IMR-90 (cell line): Measurements from ENCODE around the gene ERBB4. TPM values are rescaled to one million over a fixed set of nuclear protein-coding genes. Genes with fewer than 3 reads are reported as not detected.

Source experiments
- ATAC-seq: fragments of 200-7000 bp; cut with Tn5 transposase; 2 replicates; pipeline ENCODE4 v1.9.1; 2020; ENCODE audit warnings: low read depth, mild to moderate bottlenecking, moderate library complexity
- BruUV-seq: library from RNA; stranded (reverse); fragments of 400-500 nt; replicated peaks from 2 replicates; lab custom pipeline; 2021; lab: Mats Ljungman, UMichigan
- CTCF ChIA-PET: fragments of 300-600 bp; formaldehyde crosslinking; extraction: SDS; loops from one replicate; lab custom pipeline; 2021; ENCODE audit warnings: antibody characterized with exemption; lab: Yijun Ruan, JAX
- POLR2A ChIA-PET: fragments of 300-600 bp; sonication (Branson Sonifier 250); formaldehyde crosslinking; loops from one replicate; lab custom pipeline; 2022; ENCODE audit warnings: antibody characterized with exemption; ENCODE audit not compliant: unreplicated experiment; lab: Charles Lee
- DNase-seq: peaks from one replicate; pipeline ENCODE4 v3.0.0; 2013
- H2AFZ ChIP-seq: replicated peaks from 2 replicates; pipeline ENCODE3; 2013; ENCODE audit warnings: low read length, mild to moderate bottlenecking; ENCODE audit not compliant: poor library complexity
- H2AK5ac ChIP-seq: 2 replicates; pipeline ENCODE4 v1.6.1; 2013; ENCODE audit warnings: low read depth, low read length, inconsistent platforms
- H2AK9ac ChIP-seq: replicated peaks from 2 replicates; pipeline ENCODE3; 2013; ENCODE audit warnings: mild to moderate bottlenecking, low read depth, low read length, moderate library complexity; ENCODE audit not compliant: poor library complexity
- H2BK120ac ChIP-seq: 2 replicates; pipeline ENCODE4 v1.6.1; 2013; ENCODE audit warnings: low read depth, low read length, inconsistent platforms
- H2BK15ac ChIP-seq: 3 replicates; pipeline ENCODE4 v1.6.1; 2013; ENCODE audit warnings: low read depth, low read length, inconsistent platforms
- H2BK20ac ChIP-seq: 2 replicates; pipeline ENCODE4 v1.6.1; 2013; ENCODE audit warnings: low read depth, mild to moderate bottlenecking, inconsistent platforms, low read length, moderate library complexity
- H2BK5ac ChIP-seq: 2 replicates; pipeline ENCODE4 v1.6.1; 2013; ENCODE audit warnings: mild to moderate bottlenecking, low read depth, low read length, inconsistent platforms; ENCODE audit not compliant: poor library complexity, severe bottlenecking
- H3K14ac ChIP-seq: replicated peaks from 2 replicates; pipeline ENCODE4 v1.6.1; 2013; ENCODE audit warnings: low read depth, low read length, inconsistent platforms
- H3K18ac ChIP-seq: 2 replicates; pipeline ENCODE4 v1.6.1; 2013; ENCODE audit warnings: low read depth, low read length, control low read depth
- H3K23ac ChIP-seq: 2 replicates; pipeline ENCODE4 v1.6.1; 2013; ENCODE audit warnings: low read depth, low read length, inconsistent platforms
- H3K27ac ChIP-seq: 2 replicates; pipeline ENCODE4 v1.5.1; 2013; ENCODE audit warnings: mild to moderate bottlenecking, control low read depth, low read length; ENCODE audit not compliant: insufficient read depth
- H3K27me3 ChIP-seq: 2 replicates; pipeline ENCODE4 v1.6.1; 2013; ENCODE audit warnings: low read length; ENCODE audit not compliant: control insufficient read depth, insufficient read depth
- H3K36me3 ChIP-seq: 2 replicates; pipeline ENCODE4 v1.6.1; 2013; ENCODE audit warnings: low read length, mixed read lengths; ENCODE audit not compliant: control insufficient read depth, insufficient read depth
- H3K4ac ChIP-seq: 2 replicates; pipeline ENCODE4 v1.6.1; 2013; ENCODE audit warnings: low read depth, low read length, inconsistent platforms
- H3K4me1 ChIP-seq: 2 replicates; pipeline ENCODE4 v1.6.1; 2013; ENCODE audit warnings: low read length, mixed read lengths; ENCODE audit not compliant: control insufficient read depth, insufficient read depth
- H3K4me2 ChIP-seq: 2 replicates; pipeline ENCODE4 v1.6.1; 2013; ENCODE audit warnings: low read depth, mild to moderate bottlenecking, control low read depth, low read length, moderate library complexity
- H3K4me3 ChIP-seq: 2 replicates; pipeline ENCODE4 v1.5.1; 2013; ENCODE audit warnings: low read depth, mild to moderate bottlenecking, control low read depth, low read length, moderate library complexity; ENCODE audit not compliant: insufficient read depth
- H3K56ac ChIP-seq: 2 replicates; pipeline ENCODE4 v1.6.1; 2013; ENCODE audit warnings: low read length, inconsistent platforms; ENCODE audit not compliant: insufficient read depth; ENCODE audit errors: extremely low read depth
- H3K79me1 ChIP-seq, 2 experiments: 2 replicates each; pipeline ENCODE4 v1.6.1; 2013; ENCODE audit warnings: low read length in 2 of 2, inconsistent platforms in 1 of 2, low read depth in 1 of 2
- H3K9ac ChIP-seq: 2 replicates; pipeline ENCODE4 v1.6.1; 2013; ENCODE audit warnings: low read depth, low read length, control low read depth
- H3K9me1 ChIP-seq: 2 replicates; pipeline ENCODE4 v1.6.1; 2013; ENCODE audit warnings: low read length, inconsistent platforms; ENCODE audit not compliant: insufficient read depth
- H3K9me3 ChIP-seq: 2 replicates; pipeline ENCODE4 v1.6.1; 2013; ENCODE audit warnings: low read length; ENCODE audit not compliant: control insufficient read depth, insufficient read depth
- H4K20me1 ChIP-seq: 2 replicates; pipeline ENCODE4 v1.6.1; 2013; ENCODE audit warnings: low read length, inconsistent platforms; ENCODE audit not compliant: insufficient read depth
- H4K5ac ChIP-seq: 2 replicates; pipeline ENCODE4 v1.6.1; 2013; ENCODE audit warnings: mild to moderate bottlenecking, low read depth, low read length, control low read depth
- H4K8ac ChIP-seq, 2 experiments: 2 replicates each; pipeline ENCODE4 v1.6.1; 2013; ENCODE audit warnings: low read depth in 2 of 2, low read length in 2 of 2, control low read depth in 1 of 2, inconsistent platforms in 1 of 2
- H4K91ac ChIP-seq: 2 replicates; pipeline ENCODE4 v1.6.1; 2013; ENCODE audit warnings: low read depth, low read length, inconsistent platforms; ENCODE audit not compliant: insufficient read depth
- BHLHE40 ChIP-seq: fragments of 150-350 bp; IDR thresholded peaks from 2 replicates; pipeline ENCODE4 v1.6.1; 2016; ENCODE audit warnings: mild to moderate bottlenecking, low read depth, low read length
- CEBPB ChIP-seq: IDR thresholded peaks from 2 replicates; pipeline ENCODE4 v1.6.1; 2012; ENCODE audit warnings: low read depth, low read length, improper control_type of control experiment
- CTCF ChIP-seq: conservative IDR thresholded peaks from 2 replicates; pipeline ENCODE4 v1.5.1; 2012; ENCODE audit warnings: mild to moderate bottlenecking, low read depth, low read length, improper control_type of control experiment
- MAZ ChIP-seq: IDR thresholded peaks from 2 replicates; pipeline ENCODE4 v1.6.1; 2012; ENCODE audit warnings: low read depth, mild to moderate bottlenecking, low read length, improper control_type of control experiment, moderate library complexity, borderline replicate concordance
- NFE2L2 ChIP-seq: fragments of 150-350 bp; IDR thresholded peaks from 2 replicates; pipeline ENCODE4 v1.6.1; 2016; ENCODE audit warnings: low read depth, mild to moderate bottlenecking, low read length
- RFX5 ChIP-seq: IDR thresholded peaks from 2 replicates; pipeline ENCODE4 v1.8.0; 2012; ENCODE audit warnings: low read depth, mild to moderate bottlenecking, low read length, moderate library complexity
- SMC3 ChIP-seq: fragments of 150-350 bp; IDR thresholded peaks from 2 replicates; pipeline ENCODE4 v1.6.1; 2016; ENCODE audit warnings: low read depth, mild to moderate bottlenecking, antibody characterized with exemption, low read length, moderate library complexity
- dilution Hi-C: fragments of 300-500 bp; cut with HindIII; formaldehyde crosslinking; loops from one replicate; pipeline ENCODE4 v1.14.3; 2018; ENCODE audit warnings: low sequenced_read_pairs; ENCODE audit not compliant: unreplicated experiment
- in situ Hi-C: fragments of 300-500 bp; cut with MboI; formaldehyde crosslinking; loops from 3 replicates; pipeline ENCODE4 v1.14.3; 2019; ENCODE audit warnings: low sequenced_read_pairs, inconsistent platforms, mixed read lengths
- intact Hi-C: fragments of 100-400 bp; cut with micrococcal nuclease; formaldehyde crosslinking; loops from 2 replicates; pipeline ENCODE4 v1.10.0; 2022
- polyA plus RNA-seq, 3 experiments: library from polyadenylated mRNA; depleted of rRNA; stranded (reverse); fragments of >200 nt; gene quantifications; 2 replicates each; pipeline ENCODE4 v1.2.3, GENCODE V29; 2012; ENCODE audit warnings: low replicate concordance in 1 of 3
- total RNA-seq: library from RNA; depleted of rRNA; stranded (reverse); fragments of >200 nt; gene quantifications from 2 replicates; pipeline ENCODE4 v1.2.3, GENCODE V29; 2012

Gene ERBB4
- total and polyA plus RNA-seq, 2 of the 4 experiments (the other 2 are of a cell fraction) = not detected

GRCh38 chr2:212360068-212360460 is 178.5 kb downstream of the ERBB4 start:
- no peak overlapping the region for H2AK5ac ChIP-seq
- no peaks in the 10 kb centered on the region for H3K79me1 ChIP-seq
- TF ChIP-seq RFX5 (no peak), NFE2L2 (no peak), CEBPB (no peak), MAZ (no peak), SMC3 (no peak), CTCF (no peak), BHLHE40 (no peak)
- intact Hi-C loops = loop anchor here (5.0 kb wide), 1 partner anchor 52 kb away; no protein-coding TSS in a partner anchor
- POLR2A ChIA-PET = no interaction called here
- no peak overlapping the region for H2BK20ac ChIP-seq
- no peak overlapping the region for H3K27ac ChIP-seq
- H3K4me3 ChIP-seq = no peak overlapping the region
- no peak overlapping the region for H3K4ac ChIP-seq
- H3K9me1 ChIP-seq = no peaks in the 10 kb centered on the region
- CTCF ChIA-PET = no interaction called here
- no peak overlapping the region for H3K9ac ChIP-seq
- no peak overlapping the region for H3K14ac ChIP-seq
- H4K91ac ChIP-seq = no peak overlapping the region
- dilution Hi-C loops = no loop called here
- H2AFZ ChIP-seq = no peak overlapping the region
- no peaks in the 10 kb centered on the region for H3K9me3 ChIP-seq
- in situ Hi-C loops = no loop called here
- H4K8ac ChIP-seq = no peak overlapping the region
- no peaks in the 10 kb centered on the region for H3K36me3 ChIP-seq
- no peak overlapping the region for H4K5ac ChIP-seq
- H3K18ac ChIP-seq = no peak overlapping the region
- no peaks in the 10 kb centered on the region for H3K4me1 ChIP-seq
- no peaks in the 10 kb centered on the region for H4K20me1 ChIP-seq
- DNase-seq (no peak), ATAC-seq (no peak)
- no peak overlapping the region for H2BK5ac ChIP-seq
- H3K56ac ChIP-seq = no peak overlapping the region
- no TSS peak for BruUV-seq
- H3K23ac ChIP-seq = no peak overlapping the region
- H2BK120ac ChIP-seq = no peak overlapping the region
- no peak overlapping the region for H2BK15ac ChIP-seq
- H3K4me2 ChIP-seq = no peak overlapping the region
- H3K27me3 ChIP-seq = no peaks in the 10 kb centered on the region
- H2AK9ac ChIP-seq = no peak overlapping the region
